ENCODE results near the gene OTULIN. TPM values are rescaled to one million over a fixed set of nuclear protein-coding genes. Genes with fewer than 3 reads are reported as not detected.

Gene OTULIN
- total RNA-seq, 2 experiments from 2014 or later = 69.6 to 71.7 TPM

- Mint-ChIP-seq H3K36me3 (ENCODE audit: low read depth) (peaks cover 24% of the 10 kb centered on the region), H3K9me3 (no peaks in the 10 kb centered on the region), H3K27me3 (no peaks in the 10 kb centered on the region), H3K4me3 (no peak overlapping the region), H3K4me1 (peaks cover 45% of the 10 kb centered on the region), H3K27ac (no peak overlapping the region)
- ChIA-PET CTCF (interaction anchor here (0.6 to 2.4 kb wide), 3 partner anchors 11 to 78 kb away, joined by 3 to 17 read pairs (median 4); partner anchors contain the start of gene OTULINL), POLR2A (no interaction called here)
- DNase-seq = no peak
These were observed 4.5 kb upstream of the OTULIN start for GRCh38 chr5:14659821-14660607.

GRCh38 chr5:14660833-14661232 is 3.7 kb upstream of the OTULIN start:
- H3K36me3 Mint-ChIP-seq (ENCODE audit: low read depth) = peaks cover 29% of the 10 kb centered on the region
- no peaks in the 10 kb centered on the region for H3K27me3 Mint-ChIP-seq
- no peak overlapping the region for H3K4me3 Mint-ChIP-seq
- peaks cover 39% of the 10 kb centered on the region for H3K4me1 Mint-ChIP-seq
- no peak overlapping the region for H3K27ac Mint-ChIP-seq
- DNase-seq = no peak
- ChIA-PET CTCF (interaction anchor here (0.6 to 2.4 kb wide), 3 partner anchors 12 to 79 kb away, joined by 3 to 17 read pairs (median 4); partner anchors contain the start of gene OTULINL), POLR2A (no interaction called here)
- no peaks in the 10 kb centered on the region for H3K9me3 Mint-ChIP-seq

GRCh38 chr5:14662721-14663260 is 1.7 kb upstream of the OTULIN start:
- Mint-ChIP-seq H3K4me1 (peaks cover 56% of the 10 kb centered on the region), H3K4me3 (peak overlapping the region; percentile 8), H3K27ac (peak overlapping the region; percentile 98), H3K27me3 (no peaks in the 10 kb centered on the region), H3K9me3 (no peaks in the 10 kb centered on the region), H3K36me3 (ENCODE audit: low read depth) (peaks cover 43% of the 10 kb centered on the region)
- DNase-seq = no peak
- ChIA-PET CTCF (interaction anchor here (2.6 kb wide), 1 partner anchor 14 kb away, joined by 11 read pairs; no protein-coding TSS in a partner anchor), POLR2A (interaction anchor here (0.7 to 1.8 kb wide), 2 partner anchors 10 to 297 kb away, joined by 4 to 8 read pairs; no protein-coding TSS in a partner anchor)

GRCh38 chr5:14663734-14664269 is 716 bp upstream of the OTULIN start:
- H3K9me3 Mint-ChIP-seq = no peaks in the 10 kb centered on the region
- H3K4me3 Mint-ChIP-seq = peak overlapping the region; percentile 86
- no peaks in the 10 kb centered on the region for H3K27me3 Mint-ChIP-seq
- DNase-seq = no peak
- H3K4me1 Mint-ChIP-seq = peaks cover 66% of the 10 kb centered on the region
- ChIA-PET POLR2A (interaction anchor here (0.7 to 1.8 kb wide), 12 partner anchors 9 to 298 kb away, joined by 3 to 17 read pairs (median 5); no protein-coding TSS in a partner anchor), CTCF (interaction anchor here (1.3 to 2.6 kb wide), 2 partner anchors 10 to 15 kb away, joined by 3 to 11 read pairs; no protein-coding TSS in a partner anchor)
- peaks cover 50% of the 10 kb centered on the region for H3K36me3 Mint-ChIP-seq (ENCODE audit: low read depth)
- H3K27ac Mint-ChIP-seq = peak overlapping the region; percentile 98

GRCh38 chr5:14665101-14665822 is 744 bp downstream of the OTULIN start:
- H3K27ac Mint-ChIP-seq = peak overlapping the region; percentile 94

GRCh38 chr5:14665949-14666348 is 1.4 kb downstream of the OTULIN start:
- no peaks in the 10 kb centered on the region for H3K27me3 Mint-ChIP-seq
- CTCF ChIA-PET = interaction anchor here (0.9 to 5.2 kb wide), 5 partner anchors 10 to 327 kb away, joined by 3 to 25 read pairs (median 4); no protein-coding TSS in a partner anchor
- peak overlapping the region; percentile 94 for H3K27ac Mint-ChIP-seq
- H3K36me3 Mint-ChIP-seq (ENCODE audit: low read depth) = peaks cover 47% of the 10 kb centered on the region
- no peaks in the 10 kb centered on the region for H3K9me3 Mint-ChIP-seq
- POLR2A ChIA-PET = interaction anchor here (0.7 to 2.7 kb wide), 12 partner anchors 10 to 1954 kb away, joined by 3 to 19 read pairs (median 5); no protein-coding TSS in a partner anchor
- peaks cover 71% of the 10 kb centered on the region for H3K4me1 Mint-ChIP-seq
- H3K4me3 Mint-ChIP-seq = peak overlapping the region; percentile 88
- DNase-seq = peak; percentile 68

More at GRCh38 chr5:14665101-14665822, 744 bp downstream of the OTULIN start:
- H3K27me3 Mint-ChIP-seq = no peaks in the 10 kb centered on the region
- H3K4me3 Mint-ChIP-seq = peak overlapping the region; percentile 88
- H3K4me1 Mint-ChIP-seq = peaks cover 71% of the 10 kb centered on the region
- POLR2A ChIA-PET = interaction anchor here (0.7 to 2.7 kb wide), 11 partner anchors 10 to 299 kb away, joined by 3 to 19 read pairs (median 6); no protein-coding TSS in a partner anchor
- H3K36me3 Mint-ChIP-seq (ENCODE audit: low read depth) = peaks cover 45% of the 10 kb centered on the region
- no peaks in the 10 kb centered on the region for H3K9me3 Mint-ChIP-seq
- peak; percentile 28 for DNase-seq
- CTCF ChIA-PET = interaction anchor here (2.6 to 5.2 kb wide), 2 partner anchors 11 to 19 kb away, joined by 7 to 25 read pairs; no protein-coding TSS in a partner anchor

GRCh38 chr5:14666357-14666756 is 1.8 kb downstream of the OTULIN start:
- peaks cover 71% of the 10 kb centered on the region for H3K4me1 Mint-ChIP-seq
- H3K4me3 Mint-ChIP-seq = peak overlapping the region; percentile 88
- H3K36me3 Mint-ChIP-seq (ENCODE audit: low read depth) = peaks cover 51% of the 10 kb centered on the region
- no peaks in the 10 kb centered on the region for H3K9me3 Mint-ChIP-seq
- no peaks in the 10 kb centered on the region for H3K27me3 Mint-ChIP-seq
- peak overlapping the region; percentile 94 for H3K27ac Mint-ChIP-seq
- POLR2A ChIA-PET = interaction anchor here (0.7 to 2.7 kb wide), 13 partner anchors 10 to 1954 kb away, joined by 3 to 19 read pairs (median 5); no protein-coding TSS in a partner anchor
- CTCF ChIA-PET = interaction anchor here (0.9 to 5.2 kb wide), 5 partner anchors 10 to 326 kb away, joined by 3 to 25 read pairs (median 4); no protein-coding TSS in a partner anchor
- DNase-seq = no peak

- H3K27me3 Mint-ChIP-seq = no peaks in the 10 kb centered on the region
- H3K36me3 Mint-ChIP-seq (ENCODE audit: low read depth) = peaks cover 45% of the 10 kb centered on the region
- no peaks in the 10 kb centered on the region for H3K9me3 Mint-ChIP-seq
- peak overlapping the region; percentile 88 for H3K4me3 Mint-ChIP-seq
- H3K27ac Mint-ChIP-seq = peak overlapping the region; percentile 94
- ChIA-PET CTCF (interaction anchor here (2.6 to 5.2 kb wide), 2 partner anchors 9 to 17 kb away, joined by 7 to 25 read pairs; no protein-coding TSS in a partner anchor), POLR2A (interaction anchor here (0.6 to 2.7 kb wide), 11 partner anchors 9 to 326 kb away, joined by 3 to 19 read pairs (median 5); no protein-coding TSS in a partner anchor)
- DNase-seq = no peak
- H3K4me1 Mint-ChIP-seq = peaks cover 75% of the 10 kb centered on the region
These were observed 2.8 kb downstream of the OTULIN start for GRCh38 chr5:14667290-14667689.

- POLR2A ChIA-PET = interaction anchor here (0.6 to 2.7 kb wide), 8 partner anchors 8 to 302 kb away, joined by 3 to 19 read pairs (median 7); no protein-coding TSS in a partner anchor
- Mint-ChIP-seq H3K4me1 (peaks cover 76% of the 10 kb centered on the region), H3K36me3 (ENCODE audit: low read depth) (peaks cover 46% of the 10 kb centered on the region), H3K27ac (peak overlapping the region; percentile 74), H3K9me3 (no peaks in the 10 kb centered on the region), H3K4me3 (peak overlapping the region; percentile 88), H3K27me3 (no peaks in the 10 kb centered on the region)
- DNase-seq = peak; percentile 21
- CTCF ChIA-PET = interaction anchor here (2.6 to 5.2 kb wide), 2 partner anchors 8 to 17 kb away, joined by 7 to 25 read pairs; no protein-coding TSS in a partner anchor
These were observed 3.3 kb downstream of the OTULIN start for GRCh38 chr5:14667770-14668169.

GRCh38 chr5:14668181-14668591 is 3.7 kb downstream of the OTULIN start:
- Mint-ChIP-seq H3K4me3 (peak overlapping the region; percentile 88), H3K27me3 (no peaks in the 10 kb centered on the region), H3K36me3 (ENCODE audit: low read depth) (peaks cover 43% of the 10 kb centered on the region), H3K9me3 (no peaks in the 10 kb centered on the region), H3K4me1 (peaks cover 77% of the 10 kb centered on the region), H3K27ac (peak overlapping the region; percentile 74)
- ChIA-PET CTCF (interaction anchor here (1.4 to 5.2 kb wide), 3 partner anchors 8 to 302 kb away, joined by 4 to 25 read pairs (median 7); no protein-coding TSS in a partner anchor), POLR2A (interaction anchor here (1.4 to 2.7 kb wide), 4 partner anchors 11 to 302 kb away, joined by 3 to 11 read pairs (median 7); no protein-coding TSS in a partner anchor)
- peak; percentile 39 for DNase-seq

GRCh38 chr5:14669415-14669814 is 4.9 kb downstream of the OTULIN start:
- no peak for DNase-seq
- Mint-ChIP-seq H3K4me1 (peaks cover 77% of the 10 kb centered on the region), H3K4me3 (no peak overlapping the region), H3K27ac (no peak overlapping the region), H3K9me3 (no peaks in the 10 kb centered on the region), H3K27me3 (no peaks in the 10 kb centered on the region), H3K36me3 (ENCODE audit: low read depth) (peaks cover 44% of the 10 kb centered on the region)
- POLR2A ChIA-PET = interaction anchor here (1.0 to 1.2 kb wide), 3 partner anchors 38 to 204 kb away, joined by 3 to 4 read pairs (median 3); no protein-coding TSS in a partner anchor
- CTCF ChIA-PET = interaction anchor here (1.0 to 5.2 kb wide), 4 partner anchors 15 to 323 kb away, joined by 3 to 25 read pairs (median 4); no protein-coding TSS in a partner anchor

All from activated CD4-positive, alpha-beta memory T cell treated with anti-CD3 and anti-CD28 coated beads, Interleukin-2, amount 10 ng/mL, durations not matched to agents 7 days and 5 days (primary cell).